ENCODE measurements around the gene WT1. TPM values are rescaled to one million over a fixed set of nuclear protein-coding genes. Genes with fewer than 3 reads are reported as not detected.

WT1 gene
- total RNA-seq, 1 experiment from 2014 or later = not detected

DNA sequence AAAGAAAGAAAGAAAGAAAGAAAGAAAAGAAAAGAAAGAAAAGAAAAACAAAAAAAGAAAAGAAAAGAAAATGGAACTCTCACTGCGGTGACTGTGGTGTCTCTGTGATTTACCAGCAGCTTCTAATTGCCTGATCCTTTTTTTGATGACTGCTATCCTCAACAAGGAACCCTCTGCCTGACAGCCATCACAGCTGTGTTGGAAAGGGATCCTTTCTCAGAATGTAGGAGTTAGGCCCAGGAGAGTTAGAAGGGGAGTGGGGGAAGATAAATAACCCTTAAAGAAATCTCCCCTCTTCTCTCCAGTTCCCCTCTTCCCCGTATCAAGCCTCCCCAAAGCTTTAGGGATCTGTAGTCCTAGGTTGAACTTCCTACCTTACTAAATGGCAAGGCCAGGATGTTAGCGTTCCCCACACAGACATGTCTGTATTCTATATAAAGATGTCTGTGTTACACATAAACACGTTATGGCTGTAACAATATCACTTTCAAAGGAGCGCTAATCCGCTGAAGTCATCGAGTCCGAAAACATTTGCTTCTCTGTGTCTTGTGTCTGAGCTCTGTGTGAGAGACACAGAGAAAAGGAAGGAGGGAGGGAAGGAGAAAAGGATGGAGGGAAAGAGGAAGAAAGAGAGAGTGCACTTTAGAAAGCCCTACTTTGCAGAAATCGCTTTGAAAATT lies 26.8 kb upstream of the WT1 start (continued):
- TF ChIP-seq, protein P1, sequence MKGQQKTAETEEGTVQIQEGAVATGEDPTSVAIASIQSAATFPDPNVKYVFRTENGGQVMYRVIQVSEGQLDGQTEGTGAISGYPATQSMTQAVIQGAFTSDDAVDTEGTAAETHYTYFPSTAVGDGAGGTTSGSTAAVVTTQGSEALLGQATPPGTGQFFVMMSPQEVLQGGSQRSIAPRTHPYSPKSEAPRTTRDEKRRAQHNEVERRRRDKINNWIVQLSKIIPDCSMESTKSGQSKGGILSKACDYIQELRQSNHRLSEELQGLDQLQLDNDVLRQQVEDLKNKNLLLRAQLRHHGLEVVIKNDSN (CRISPR knock-in tag; IDR thresholded peaks at IDR 0.05) = no peak

DNA sequence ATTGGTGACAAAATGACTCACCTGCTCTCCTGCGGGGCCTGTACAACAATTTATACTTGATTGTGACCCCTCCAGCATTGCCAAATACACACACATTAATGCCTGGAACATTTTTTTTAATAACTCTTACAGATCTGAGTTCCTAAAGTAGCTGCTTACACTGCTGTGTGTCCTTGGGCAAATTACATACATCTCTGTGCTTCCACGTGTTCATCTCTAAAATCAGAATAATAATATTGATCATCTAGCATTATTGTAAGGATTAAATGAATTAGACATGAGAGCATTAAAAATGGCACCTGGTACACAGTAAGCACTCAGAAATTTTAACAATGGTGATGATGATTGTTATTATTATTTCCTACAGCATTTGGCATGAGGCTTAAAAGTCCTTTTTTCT lies 21.5 kb upstream of the WT1 start:
- Mint-ChIP-seq H3K36me3 (no peaks in the 10 kb centered on the region), H3K9me3 (no peaks in the 10 kb centered on the region), H3K27me3 (ENCODE audit: low read depth) (no peaks in the 10 kb centered on the region), H3K4me1 (no peaks in the 10 kb centered on the region), H3K4me3 (no peak overlapping the region), H3K27ac (no peak overlapping the region)
- no peak for DNase-seq (ENCODE audit: low spot score)
- POLR2A ChIA-PET = no interaction called here
- CTCF ChIA-PET = no interaction called here
- no peak for TF ChIP-seq TP53 (CRISPR knock-in tag; IDR thresholded peaks at IDR 0.05)
- TF ChIP-seq, protein P2, sequence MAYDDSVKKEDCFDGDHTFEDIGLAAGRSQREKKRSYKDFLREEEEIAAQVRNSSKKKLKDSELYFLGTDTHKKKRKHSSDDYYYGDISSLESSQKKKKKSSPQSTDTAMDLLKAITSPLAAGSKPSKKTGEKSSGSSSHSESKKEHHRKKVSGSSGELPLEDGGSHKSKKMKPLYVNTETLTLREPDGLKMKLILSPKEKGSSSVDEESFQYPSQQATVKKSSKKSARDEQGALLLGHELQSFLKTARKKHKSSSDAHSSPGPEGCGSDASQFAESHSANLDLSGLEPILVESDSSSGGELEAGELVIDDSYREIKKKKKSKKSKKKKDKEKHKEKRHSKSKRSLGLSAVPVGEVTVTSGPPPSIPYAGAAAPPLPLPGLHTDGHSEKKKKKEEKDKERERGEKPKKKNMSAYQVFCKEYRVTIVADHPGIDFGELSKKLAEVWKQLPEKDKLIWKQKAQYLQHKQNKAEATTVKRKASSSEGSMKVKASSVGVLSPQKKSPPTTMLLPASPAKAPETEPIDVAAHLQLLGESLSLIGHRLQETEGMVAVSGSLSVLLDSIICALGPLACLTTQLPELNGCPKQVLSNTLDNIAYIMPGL (CRISPR knock-in tag; IDR thresholded peaks at IDR 0.05) = no peak
- TF ChIP-seq JAZF1 (CRISPR knock-in tag; IDR thresholded peaks at IDR 0.05) = no peak
- no peak for TF ChIP-seq HMGA2 (CRISPR knock-in tag; IDR thresholded peaks at IDR 0.05)
- TF ChIP-seq SOX15 (CRISPR knock-in tag; IDR thresholded peaks at IDR 0.05) = no peak
- TF ChIP-seq, protein P1 (CRISPR knock-in tag; IDR thresholded peaks at IDR 0.05) = no peak
- TF ChIP-seq, protein P3, sequence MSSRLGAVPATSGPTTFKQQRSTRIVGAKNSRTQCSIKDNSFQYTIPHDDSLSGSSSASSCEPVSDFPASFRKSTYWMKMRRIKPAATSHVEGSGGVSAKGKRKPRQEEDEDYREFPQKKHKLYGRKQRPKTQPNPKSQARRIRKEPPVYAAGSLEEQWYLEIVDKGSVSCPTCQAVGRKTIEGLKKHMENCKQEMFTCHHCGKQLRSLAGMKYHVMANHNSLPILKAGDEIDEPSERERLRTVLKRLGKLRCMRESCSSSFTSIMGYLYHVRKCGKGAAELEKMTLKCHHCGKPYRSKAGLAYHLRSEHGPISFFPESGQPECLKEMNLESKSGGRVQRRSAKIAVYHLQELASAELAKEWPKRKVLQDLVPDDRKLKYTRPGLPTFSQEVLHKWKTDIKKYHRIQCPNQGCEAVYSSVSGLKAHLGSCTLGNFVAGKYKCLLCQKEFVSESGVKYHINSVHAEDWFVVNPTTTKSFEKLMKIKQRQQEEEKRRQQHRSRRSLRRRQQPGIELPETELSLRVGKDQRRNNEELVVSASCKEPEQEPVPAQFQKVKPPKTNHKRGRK (CRISPR knock-in tag; IDR thresholded peaks at IDR 0.05; ENCODE audit: borderline replicate concordance) = no peak
- TF ChIP-seq, protein P4, sequence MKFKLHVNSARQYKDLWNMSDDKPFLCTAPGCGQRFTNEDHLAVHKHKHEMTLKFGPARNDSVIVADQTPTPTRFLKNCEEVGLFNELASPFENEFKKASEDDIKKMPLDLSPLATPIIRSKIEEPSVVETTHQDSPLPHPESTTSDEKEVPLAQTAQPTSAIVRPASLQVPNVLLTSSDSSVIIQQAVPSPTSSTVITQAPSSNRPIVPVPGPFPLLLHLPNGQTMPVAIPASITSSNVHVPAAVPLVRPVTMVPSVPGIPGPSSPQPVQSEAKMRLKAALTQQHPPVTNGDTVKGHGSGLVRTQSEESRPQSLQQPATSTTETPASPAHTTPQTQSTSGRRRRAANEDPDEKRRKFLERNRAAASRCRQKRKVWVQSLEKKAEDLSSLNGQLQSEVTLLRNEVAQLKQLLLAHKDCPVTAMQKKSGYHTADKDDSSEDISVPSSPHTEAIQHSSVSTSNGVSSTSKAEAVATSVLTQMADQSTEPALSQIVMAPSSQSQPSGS (CRISPR knock-in tag; IDR thresholded peaks at IDR 0.05; ENCODE audit: borderline replicate concordance, low read depth) = no peak
- TF ChIP-seq NFE2L1 (CRISPR knock-in tag; IDR thresholded peaks at IDR 0.05) = no peak
- TF ChIP-seq NR3C1 (CRISPR knock-in tag; conservative IDR thresholded peaks at IDR 0.05; ENCODE audit: low read depth) = no peak
- TF ChIP-seq ZNF423 (CRISPR knock-in tag; IDR thresholded peaks at IDR 0.05) = no peak
- TF ChIP-seq, protein P5, sequence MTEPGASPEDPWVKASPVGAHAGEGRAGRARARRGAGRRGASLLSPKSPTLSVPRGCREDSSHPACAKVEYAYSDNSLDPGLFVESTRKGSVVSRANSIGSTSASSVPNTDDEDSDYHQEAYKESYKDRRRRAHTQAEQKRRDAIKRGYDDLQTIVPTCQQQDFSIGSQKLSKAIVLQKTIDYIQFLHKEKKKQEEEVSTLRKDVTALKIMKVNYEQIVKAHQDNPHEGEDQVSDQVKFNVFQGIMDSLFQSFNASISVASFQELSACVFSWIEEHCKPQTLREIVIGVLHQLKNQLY (CRISPR knock-in tag; IDR thresholded peaks at IDR 0.05) = no peak
- TF ChIP-seq, protein P6, sequence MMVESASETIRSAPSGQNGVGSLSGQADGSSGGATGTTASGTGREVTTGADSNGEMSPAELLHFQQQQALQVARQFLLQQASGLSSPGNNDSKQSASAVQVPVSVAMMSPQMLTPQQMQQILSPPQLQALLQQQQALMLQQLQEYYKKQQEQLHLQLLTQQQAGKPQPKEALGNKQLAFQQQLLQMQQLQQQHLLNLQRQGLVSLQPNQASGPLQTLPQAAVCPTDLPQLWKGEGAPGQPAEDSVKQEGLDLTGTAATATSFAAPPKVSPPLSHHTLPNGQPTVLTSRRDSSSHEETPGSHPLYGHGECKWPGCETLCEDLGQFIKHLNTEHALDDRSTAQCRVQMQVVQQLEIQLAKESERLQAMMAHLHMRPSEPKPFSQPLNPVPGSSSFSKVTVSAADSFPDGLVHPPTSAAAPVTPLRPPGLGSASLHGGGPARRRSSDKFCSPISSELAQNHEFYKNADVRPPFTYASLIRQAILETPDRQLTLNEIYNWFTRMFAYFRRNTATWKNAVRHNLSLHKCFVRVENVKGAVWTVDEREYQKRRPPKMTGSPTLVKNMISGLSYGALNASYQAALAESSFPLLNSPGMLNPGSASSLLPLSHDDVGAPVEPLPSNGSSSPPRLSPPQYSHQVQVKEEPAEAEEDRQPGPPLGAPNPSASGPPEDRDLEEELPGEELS (CRISPR knock-in tag; IDR thresholded peaks at IDR 0.05) = no peak
- no peak for TF ChIP-seq MYBL2 (CRISPR knock-in tag; IDR thresholded peaks at IDR 0.05)
- TF ChIP-seq, protein P7, sequence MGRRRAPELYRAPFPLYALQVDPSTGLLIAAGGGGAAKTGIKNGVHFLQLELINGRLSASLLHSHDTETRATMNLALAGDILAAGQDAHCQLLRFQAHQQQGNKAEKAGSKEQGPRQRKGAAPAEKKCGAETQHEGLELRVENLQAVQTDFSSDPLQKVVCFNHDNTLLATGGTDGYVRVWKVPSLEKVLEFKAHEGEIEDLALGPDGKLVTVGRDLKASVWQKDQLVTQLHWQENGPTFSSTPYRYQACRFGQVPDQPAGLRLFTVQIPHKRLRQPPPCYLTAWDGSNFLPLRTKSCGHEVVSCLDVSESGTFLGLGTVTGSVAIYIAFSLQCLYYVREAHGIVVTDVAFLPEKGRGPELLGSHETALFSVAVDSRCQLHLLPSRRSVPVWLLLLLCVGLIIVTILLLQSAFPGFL (CRISPR knock-in tag; IDR thresholded peaks at IDR 0.05; ENCODE audit: borderline replicate concordance) = no peak
- no peak for TF ChIP-seq MXD4 (CRISPR knock-in tag; IDR thresholded peaks at IDR 0.05; ENCODE audit: borderline replicate concordance)
- ATAC-seq = no peak
